Measurements from ENCODE around the gene CERCAM.

CERCAM gene

GRCh38 chr9:128428644-128429512 lies 8.2 kb downstream of the CERCAM start:
- no peaks in the 10 kb centered on the region for H3K79me2 ChIP-seq (ENCODE audit: control insufficient read depth, insufficient read depth, low read length, poor library complexity)
- H4K91ac ChIP-seq (ENCODE audit: low read depth, low read length): no peak overlapping the region
- no peak overlapping the region for H3K23ac ChIP-seq (ENCODE audit: low read length)
- no peak overlapping the region for H4K12ac ChIP-seq (ENCODE audit: low read depth, low read length)
- H2BK5ac ChIP-seq (ENCODE audit: low read depth, low read length, poor library complexity): no peak overlapping the region
- H3K4me3 ChIP-seq (ENCODE audit: low read depth, low read length): no peak overlapping the region
- WGBS (ENCODE audit: extremely low coverage, insufficient coverage, insufficient read length): no CpG with 5 or more reads among the region's 22 CpGs
- no peak overlapping the region for H3K4me2 ChIP-seq (ENCODE audit: low read length)
- no peak overlapping the region for H2BK12ac ChIP-seq (ENCODE audit: low read length)
- no peak overlapping the region for H2AFZ ChIP-seq (ENCODE audit: insufficient read depth, low read length, poor library complexity)
- H3K27ac ChIP-seq (ENCODE audit: low read depth, low read length): no peak overlapping the region
- H3K27me3 ChIP-seq (ENCODE audit: insufficient read depth, low read length): no peaks in the 10 kb centered on the region
- H3K4me1 ChIP-seq (ENCODE audit: control insufficient read depth in 1 of 2, insufficient read depth in 2 of 2, low read length in 2 of 2): no peaks in the 10 kb centered on the region
- no peak overlapping the region for H2BK120ac ChIP-seq (ENCODE audit: insufficient read depth, low read length, poor library complexity)
- H4K8ac ChIP-seq (ENCODE audit: low read depth, low read length): no peak overlapping the region
- no peak overlapping the region for H3K4ac ChIP-seq (ENCODE audit: low read depth, low read length)
- no peak overlapping the region for H2AK5ac ChIP-seq (ENCODE audit: low read length)
- no peak for DNase-seq
- no peak overlapping the region for H3K18ac ChIP-seq (ENCODE audit: low read length)
- no peaks in the 10 kb centered on the region for H3K9me3 ChIP-seq (ENCODE audit: insufficient read depth, low read depth, low read length)
- H3K9ac ChIP-seq (ENCODE audit: low read length): no peak overlapping the region
- H3K14ac ChIP-seq (ENCODE audit: low read length): no peak overlapping the region
- peaks cover 50 to 53% of the 10 kb centered on the region in 2 experiments for H3K36me3 ChIP-seq (ENCODE audit: control insufficient read depth in 1 of 2, insufficient read depth in 2 of 2, low read length in 2 of 2)
- H3K79me1 ChIP-seq (ENCODE audit: low read length): no peaks in the 10 kb centered on the region

DNA sequence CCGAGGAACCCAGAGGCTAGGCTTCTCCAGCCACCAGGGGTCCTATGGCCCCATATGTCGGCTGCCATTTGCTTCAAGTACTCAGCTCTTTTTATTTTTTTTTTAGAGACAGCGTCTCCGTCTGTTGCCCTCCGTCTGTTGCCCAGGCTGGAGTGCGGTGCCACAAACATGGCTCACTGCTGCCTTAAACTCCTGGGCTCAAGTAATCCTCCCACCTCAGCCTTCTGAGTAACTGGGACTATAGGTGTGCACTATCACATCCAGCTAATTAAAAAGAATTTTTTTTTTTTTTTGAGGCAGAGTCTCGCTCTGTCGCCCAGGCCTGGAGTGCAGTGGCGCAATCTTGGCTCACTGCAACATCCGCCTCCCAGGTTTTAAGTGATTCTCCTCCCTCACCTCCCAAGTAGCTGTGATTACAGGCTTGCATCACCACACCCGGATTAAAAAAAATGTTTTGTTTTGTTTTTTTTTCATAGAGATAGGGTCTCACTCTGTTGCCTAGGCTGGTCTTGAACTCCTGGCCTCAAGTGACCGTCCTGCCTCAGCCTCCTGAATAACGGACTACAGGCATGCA lies 8.9 kb downstream of the CERCAM start:
- Histone ChIP-seq H3K9me3 (ENCODE audit: insufficient read depth, low read depth, low read length) (no peaks in the 10 kb centered on the region), H3K27ac (ENCODE audit: low read depth, low read length) (no peak overlapping the region), H3K79me1 (ENCODE audit: low read length) (no peaks in the 10 kb centered on the region), H3K9ac (ENCODE audit: low read length) (no peak overlapping the region), H3K14ac (ENCODE audit: low read length) (no peak overlapping the region), H2BK120ac (ENCODE audit: insufficient read depth, low read length, poor library complexity) (no peak overlapping the region), H2AK5ac (ENCODE audit: low read length) (no peak overlapping the region), H3K79me2 (ENCODE audit: control insufficient read depth, insufficient read depth, low read length, poor library complexity) (no peaks in the 10 kb centered on the region), H2AFZ (ENCODE audit: insufficient read depth, low read length, poor library complexity) (no peak overlapping the region), H3K4me2 (ENCODE audit: low read length) (no peak overlapping the region), H4K8ac (ENCODE audit: low read depth, low read length) (no peak overlapping the region), H3K4ac (ENCODE audit: low read depth, low read length) (no peak overlapping the region), H3K4me3 (ENCODE audit: low read depth, low read length) (no peak overlapping the region), H3K27me3 (ENCODE audit: insufficient read depth, low read length) (no peaks in the 10 kb centered on the region), H3K18ac (ENCODE audit: low read length) (no peak overlapping the region), H3K4me1 (ENCODE audit: control insufficient read depth in 1 of 2, insufficient read depth in 2 of 2, low read length in 2 of 2) (no peaks in the 10 kb centered on the region), H3K36me3 (ENCODE audit: control insufficient read depth in 1 of 2, insufficient read depth in 2 of 2, low read length in 2 of 2) (peaks cover 50 to 53% of the 10 kb centered on the region in 2 experiments), H2BK12ac (ENCODE audit: low read length) (no peak overlapping the region), H4K91ac (ENCODE audit: low read depth, low read length) (no peak overlapping the region), H3K23ac (ENCODE audit: low read length) (no peak overlapping the region), H4K12ac (ENCODE audit: low read depth, low read length) (no peak overlapping the region), H2BK5ac (ENCODE audit: low read depth, low read length, poor library complexity) (no peak overlapping the region)
- no CpG with 5 or more reads among the region's 13 CpGs for WGBS (ENCODE audit: extremely low coverage, insufficient coverage, insufficient read length)
- no peak for DNase-seq

DNA sequence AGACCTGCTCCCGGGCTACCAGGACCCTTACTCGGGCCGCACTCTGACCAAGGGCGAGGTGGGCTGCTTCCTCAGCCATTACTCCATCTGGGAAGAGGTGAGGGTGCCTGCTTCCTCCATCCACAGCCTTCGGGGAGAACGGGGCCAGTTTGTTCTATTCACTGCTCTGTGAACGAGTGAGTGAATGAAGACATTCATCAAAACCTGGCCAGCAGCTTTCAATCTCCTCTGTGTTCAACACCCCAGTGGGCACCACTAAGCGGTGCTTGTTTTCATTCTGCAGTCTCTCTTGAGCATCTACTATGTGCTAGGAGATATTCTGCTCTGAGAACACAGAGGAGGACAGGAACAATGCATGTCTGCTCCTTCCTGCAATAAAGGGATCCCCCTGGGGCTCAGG lies 10.6 kb downstream of the CERCAM start:
- Histone ChIP-seq H3K4ac (ENCODE audit: low read depth, low read length) (no peak overlapping the region), H2BK120ac (ENCODE audit: insufficient read depth, low read length, poor library complexity) (no peak overlapping the region), H3K23ac (ENCODE audit: low read length) (no peak overlapping the region), H4K8ac (ENCODE audit: low read depth, low read length) (no peak overlapping the region), H3K14ac (ENCODE audit: low read length) (no peak overlapping the region), H3K4me1 (ENCODE audit: control insufficient read depth in 1 of 2, insufficient read depth in 2 of 2, low read length in 2 of 2) (no peaks in the 10 kb centered on the region), H2AK5ac (ENCODE audit: low read length) (no peak overlapping the region), H2AFZ (ENCODE audit: insufficient read depth, low read length, poor library complexity) (no peak overlapping the region), H3K9ac (ENCODE audit: low read length) (no peak overlapping the region), H3K27ac (ENCODE audit: low read depth, low read length) (no peak overlapping the region), H3K4me2 (ENCODE audit: low read length) (no peak overlapping the region), H3K79me2 (ENCODE audit: control insufficient read depth, insufficient read depth, low read length, poor library complexity) (no peaks in the 10 kb centered on the region), H4K91ac (ENCODE audit: low read depth, low read length) (no peak overlapping the region), H3K27me3 (ENCODE audit: insufficient read depth, low read length) (no peaks in the 10 kb centered on the region), H3K36me3 (ENCODE audit: control insufficient read depth in 1 of 2, insufficient read depth in 2 of 2, low read length in 2 of 2) (peaks cover 54 to 58% of the 10 kb centered on the region in 2 experiments), H3K9me3 (ENCODE audit: insufficient read depth, low read depth, low read length) (no peaks in the 10 kb centered on the region), H4K12ac (ENCODE audit: low read depth, low read length) (no peak overlapping the region), H3K79me1 (ENCODE audit: low read length) (no peaks in the 10 kb centered on the region), H3K18ac (ENCODE audit: low read length) (no peak overlapping the region), H2BK5ac (ENCODE audit: low read depth, low read length, poor library complexity) (no peak overlapping the region), H3K4me3 (ENCODE audit: low read depth, low read length) (no peak overlapping the region), H2BK12ac (ENCODE audit: low read length) (no peak overlapping the region)
- no CpG with 5 or more reads among the region's 8 CpGs for WGBS (ENCODE audit: extremely low coverage, insufficient coverage, insufficient read length)
- DNase-seq: no peak

- no peak overlapping the region for H3K27ac ChIP-seq (ENCODE audit: low read depth, low read length)
- H3K36me3 ChIP-seq (ENCODE audit: control insufficient read depth in 1 of 2, insufficient read depth in 2 of 2, low read length in 2 of 2): peaks cover 41 to 49% of the 10 kb centered on the region in 2 experiments
- H3K18ac ChIP-seq (ENCODE audit: low read length): no peak overlapping the region
- H3K14ac ChIP-seq (ENCODE audit: low read length): no peak overlapping the region
- no peak overlapping the region for H3K23ac ChIP-seq (ENCODE audit: low read length)
- no peak overlapping the region for H4K91ac ChIP-seq (ENCODE audit: low read depth, low read length)
- H3K9ac ChIP-seq (ENCODE audit: low read length): no peak overlapping the region
- WGBS (ENCODE audit: extremely low coverage, insufficient coverage, insufficient read length): no CpG with 5 or more reads among the region's 17 CpGs
- no peaks in the 10 kb centered on the region for H3K79me2 ChIP-seq (ENCODE audit: control insufficient read depth, insufficient read depth, low read length, poor library complexity)
- H3K27me3 ChIP-seq (ENCODE audit: insufficient read depth, low read length): no peaks in the 10 kb centered on the region
- no peak overlapping the region for H3K4me3 ChIP-seq (ENCODE audit: low read depth, low read length)
- H3K4me1 ChIP-seq (ENCODE audit: control insufficient read depth in 1 of 2, insufficient read depth in 2 of 2, low read length in 2 of 2): no peaks in the 10 kb centered on the region
- no peak overlapping the region for H3K4me2 ChIP-seq (ENCODE audit: low read length)
- no peaks in the 10 kb centered on the region for H3K9me3 ChIP-seq (ENCODE audit: insufficient read depth, low read depth, low read length)
- H3K4ac ChIP-seq (ENCODE audit: low read depth, low read length): no peak overlapping the region
- DNase-seq: no peak
- no peak overlapping the region for H2BK12ac ChIP-seq (ENCODE audit: low read length)
- H3K79me1 ChIP-seq (ENCODE audit: low read length): no peaks in the 10 kb centered on the region
- no peak overlapping the region for H4K12ac ChIP-seq (ENCODE audit: low read depth, low read length)
- no peak overlapping the region for H2BK5ac ChIP-seq (ENCODE audit: low read depth, low read length, poor library complexity)
- H2BK120ac ChIP-seq (ENCODE audit: insufficient read depth, low read length, poor library complexity): no peak overlapping the region
- no peak overlapping the region for H2AK5ac ChIP-seq (ENCODE audit: low read length)
- H2AFZ ChIP-seq (ENCODE audit: insufficient read depth, low read length, poor library complexity): no peak overlapping the region
- H4K8ac ChIP-seq (ENCODE audit: low read depth, low read length): no peak overlapping the region
Observed at GRCh38 chr9:128434340-128434739, 13.7 kb downstream of the CERCAM start.

Data from trophoblast cell (in vitro differentiated cells and primary cell).